Head of caudate nucleus (tissue), 42 donors: Measurements from ENCODE around the gene KAZN.

Experiments
- DNase-seq, 42 donors: peaks; one replicate each; pipeline versions ENCODE4 v3.0.0 to v3.0.0-alpha.2; 2020 to 2021; ENCODE audit warnings: mixed read lengths in 7 of 42
- intact Hi-C: fragments of 100-400 bp; cut with DNase I; formaldehyde crosslinking; loops from one replicate; pipeline ENCODE4 v1.15.0; 2022

Gene KAZN

GRCh38 chr1:14606632-14607031 lies 8.1 kb downstream of the KAZN start:
- DNase-seq = peak in 2 of 42 donors; percentile 23 to 45
- intact Hi-C loops = loop anchor here (10.0 kb wide), 1 partner anchor 438 kb away; no protein-coding TSS in a partner anchor

GRCh38 chr1:14607295-14607694 lies 8.8 kb downstream of the KAZN start:
- DNase-seq = no peak
- intact Hi-C loops = loop anchor here (10.0 kb wide), 1 partner anchor 438 kb away; no protein-coding TSS in a partner anchor

GRCh38 chr1:14608308-14608707 lies 9.8 kb downstream of the KAZN start:
- DNase-seq = no peak
- intact Hi-C loops = loop anchor here (10.0 kb wide), 1 partner anchor 436 kb away; no protein-coding TSS in a partner anchor

- intact Hi-C loops = no loop called here
- no peak for DNase-seq
Measured at GRCh38 chr1:14610761-14611160, 12.3 kb downstream of the KAZN start.

GRCh38 chr1:14611792-14612191 lies 13.3 kb downstream of the KAZN start:
- no peak for DNase-seq
- intact Hi-C loops = no loop called here

GRCh38 chr1:14612256-14612655 lies 13.8 kb downstream of the KAZN start:
- intact Hi-C loops = no loop called here
- DNase-seq = no peak

- DNase-seq = peak in 4 of 42 donors; percentile 31 to 76 (median 56)
- intact Hi-C loops = no loop called here
Measured at GRCh38 chr1:14613926-14614325, 15.4 kb downstream of the KAZN start.

- intact Hi-C loops = no loop called here
- DNase-seq = peak in 9 of 42 donors; percentile 23 to 73 (median 47)
Measured at GRCh38 chr1:14614341-14614740, 15.9 kb downstream of the KAZN start.

- intact Hi-C loops = no loop called here
- DNase-seq = no peak
Measured at GRCh38 chr1:14615549-14616218, 17.2 kb downstream of the KAZN start.

GRCh38 chr1:14616632-14617396 lies 18.3 kb downstream of the KAZN start:
- intact Hi-C loops = no loop called here
- no peak for DNase-seq

- no peak for DNase-seq
- intact Hi-C loops = no loop called here
Measured at GRCh38 chr1:14617791-14618190, 19.3 kb downstream of the KAZN start.

GRCh38 chr1:14620941-14621340 lies 22.5 kb downstream of the KAZN start:
- intact Hi-C loops = no loop called here
- DNase-seq = no peak

GRCh38 chr1:14623090-14623489 lies 24.6 kb downstream of the KAZN start:
- intact Hi-C loops = no loop called here
- DNase-seq = no peak

GRCh38 chr1:14624941-14625340 lies 26.5 kb downstream of the KAZN start:
- no peak for DNase-seq

GRCh38 chr1:14625572-14625971 lies 27.1 kb downstream of the KAZN start:
- peak in 19 of 42 donors; percentile 18 to 69 (median 45) for DNase-seq
- intact Hi-C loops = no loop called here

More at GRCh38 chr1:14624941-14625340, 26.5 kb downstream of the KAZN start:
- intact Hi-C loops = no loop called here

GRCh38 chr1:14625996-14626395 lies 27.5 kb downstream of the KAZN start:
- intact Hi-C loops = no loop called here
- DNase-seq = no peak

GRCh38 chr1:14626869-14627607 lies 28.6 kb downstream of the KAZN start:
- DNase-seq = peak in 32 of 42 donors; percentile 17 to 79 (median 38)
- intact Hi-C loops = no loop called here

GRCh38 chr1:14627608-14628489 lies 29.4 kb downstream of the KAZN start:
- DNase-seq = peak in 32 of 42 donors; percentile 9 to 87 (median 48)
- intact Hi-C loops = no loop called here
